Measurements from ENCODE around the gene SRRM1. TPM values are rescaled to one million over a fixed set of nuclear protein-coding genes. Genes with fewer than 3 reads are reported as not detected.
"Not testable (repeated sequence)": the region's sequence is repeated elsewhere in the genome, so short reads cannot be mapped to it uniquely, and the experiment has no call there.

Gene SRRM1
- total and polyA plus RNA-seq, 7 experiments from 2014 or later, result 173 to 342 (median 246) TPM

GRCh38 chr1:24699628-24700027 lies 56.5 kb downstream of the SRRM1 start:
- no peak overlapping the region for H3K27ac ChIP-seq (ENCODE audit: low read depth, low read length)
- no peaks in the 10 kb centered on the region for H3K36me3 Mint-ChIP-seq
- no peaks in the 10 kb centered on the region for H3K9me3 ChIP-seq (ENCODE audit: control insufficient read depth in 2 of 3, low read length in 3 of 3)
- H3K4me1 Mint-ChIP-seq, result peaks cover 0 to 17% (median 2%) of the 10 kb centered on the region in 7 donors
- ChIA-PET POLR2A (no interaction called here), CTCF (interaction anchor here (0.8 to 1.1 kb wide), 2 partner anchors 131 to 148 kb away, joined by 3 to 4 read pairs; no protein-coding TSS in a partner anchor)
- intact Hi-C loops (cut with micrococcal nuclease), result no loop called here
- peaks cover 0 to 4% (median 0%) of the 10 kb centered on the region in 5 donors for H3K27me3 Mint-ChIP-seq
- no peak for DNase-seq
- H3K4me3 Mint-ChIP-seq, result no peak overlapping the region
- H3K4me3 ChIP-seq (ENCODE audit: low read length), result no peak overlapping the region
- H3K27me3 ChIP-seq (ENCODE audit: control insufficient read depth in 2 of 2, insufficient read depth in 2 of 2, low read length in 2 of 2), result no peaks in the 10 kb centered on the region
- ATAC-seq, result no peak
- peaks cover 0 to 1% (median 0%) of the 10 kb centered on the region in 11 donors for H3K9me3 Mint-ChIP-seq
- no peaks in the 10 kb centered on the region for H3K36me3 ChIP-seq (ENCODE audit: control insufficient read depth in 2 of 3, insufficient read depth in 3 of 3, low read length in 3 of 3)
- no peak overlapping the region for H3K27ac Mint-ChIP-seq
- H3K4me1 ChIP-seq (ENCODE audit: control insufficient read depth in 2 of 2, insufficient read depth in 2 of 2, low read length in 2 of 2), result no peaks in the 10 kb centered on the region

GRCh38 chr1:24702511-24703293 lies 59.6 kb downstream of the SRRM1 start:
- Mint-ChIP-seq H3K36me3 (no peaks in the 10 kb centered on the region), H3K27me3 (no peaks in the 10 kb centered on the region), H3K4me3 (no peak overlapping the region), H3K27ac (no peak overlapping the region), H3K4me1 (peaks cover 7 to 16% (median 10%) of the 10 kb centered on the region in 7 donors), H3K9me3 (peaks cover 0 to 1% (median 0%) of the 10 kb centered on the region in 11 donors)
- intact Hi-C loops (cut with micrococcal nuclease), result no loop called here
- Histone ChIP-seq H3K4me3 (ENCODE audit: low read length) (no peak overlapping the region), H3K4me1 (ENCODE audit: control insufficient read depth in 2 of 2, insufficient read depth in 2 of 2, low read length in 2 of 2) (no peaks in the 10 kb centered on the region), H3K27ac (ENCODE audit: low read depth, low read length) (no peak overlapping the region), H3K27me3 (ENCODE audit: control insufficient read depth in 2 of 2, insufficient read depth in 2 of 2, low read length in 2 of 2) (no peaks in the 10 kb centered on the region), H3K36me3 (ENCODE audit: control insufficient read depth in 2 of 3, insufficient read depth in 3 of 3, low read length in 3 of 3) (no peaks in the 10 kb centered on the region), H3K9me3 (ENCODE audit: control insufficient read depth in 2 of 3, low read length in 3 of 3) (no peaks in the 10 kb centered on the region)
- ATAC-seq, result no peak
- CTCF ChIA-PET, result interaction anchor here (2.0 kb wide), 1 partner anchor 14 kb away, joined by 4 read pairs; no protein-coding TSS in a partner anchor
- DNase-seq, result no peak
- POLR2A ChIA-PET, result no interaction called here

- Histone ChIP-seq H3K36me3 (ENCODE audit: control insufficient read depth in 2 of 3, insufficient read depth in 3 of 3, low read length in 3 of 3) (no peaks in the 10 kb centered on the region), H3K27me3 (ENCODE audit: control insufficient read depth in 2 of 2, insufficient read depth in 2 of 2, low read length in 2 of 2) (no peaks in the 10 kb centered on the region), H3K4me1 (ENCODE audit: control insufficient read depth in 2 of 2, insufficient read depth in 2 of 2, low read length in 2 of 2) (no peaks in the 10 kb centered on the region), H3K27ac (ENCODE audit: low read depth, low read length) (no peak overlapping the region), H3K9me3 (ENCODE audit: control insufficient read depth in 2 of 3, low read length in 3 of 3) (no peaks in the 10 kb centered on the region), H3K4me3 (ENCODE audit: low read length) (no peak overlapping the region)
- H3K27me3 Mint-ChIP-seq, result no peaks in the 10 kb centered on the region
- no peak for ATAC-seq
- ChIA-PET CTCF (no interaction called here), POLR2A (no interaction called here)
- peaks cover 7 to 24% (median 10%) of the 10 kb centered on the region in 7 donors for H3K4me1 Mint-ChIP-seq
- peak overlapping the region in 4 of 10 donors; percentile 48 to 54 (median 51) for H3K4me3 Mint-ChIP-seq
- peaks cover 0 to 1% (median 0%) of the 10 kb centered on the region in 11 donors for H3K9me3 Mint-ChIP-seq
- H3K36me3 Mint-ChIP-seq, result peaks cover 0 to under 1% (median 0%) of the 10 kb centered on the region in 5 donors
- DNase-seq, result no peak
- intact Hi-C loops (cut with micrococcal nuclease), result loop anchor here in 1 of 2 donors (5.0 kb wide), 1 partner anchor 43 kb away; the partner anchor contains the start of gene CLIC4
- H3K27ac Mint-ChIP-seq, result peak overlapping the region in 2 of 9 donors; percentile 12 to 55
Observed at GRCh38 chr1:24704411-24705259, 61.5 kb downstream of the SRRM1 start.

GRCh38 chr1:24705260-24706073 lies 62.4 kb downstream of the SRRM1 start:
- H3K9me3 ChIP-seq (ENCODE audit: control insufficient read depth in 2 of 3, low read length in 3 of 3), result no peaks in the 10 kb centered on the region
- Mint-ChIP-seq H3K4me1 (peaks cover 7 to 32% (median 12%) of the 10 kb centered on the region in 7 donors), H3K27ac (peak overlapping the region in 5 of 9 donors; percentile 46 to 60 (median 49)), H3K9me3 (peaks cover 0 to 2% (median 0%) of the 10 kb centered on the region in 11 donors), H3K4me3 (peak overlapping the region in 8 of 10 donors; percentile 46 to 69 (median 54)), H3K36me3 (peaks cover 0 to 2% (median 0%) of the 10 kb centered on the region in 5 donors), H3K27me3 (no peaks in the 10 kb centered on the region)
- peak; percentile 92 for ATAC-seq
- H3K36me3 ChIP-seq (ENCODE audit: control insufficient read depth in 2 of 3, insufficient read depth in 3 of 3, low read length in 3 of 3), result no peaks in the 10 kb centered on the region
- no peak overlapping the region for H3K27ac ChIP-seq (ENCODE audit: low read depth, low read length)
- CTCF ChIA-PET, result interaction anchor here (0.6 to 1.1 kb wide), 2 partner anchors 14 to 127 kb away, joined by 3 to 4 read pairs; no protein-coding TSS in a partner anchor
- intact Hi-C loops (cut with micrococcal nuclease), result loop anchor here in 1 of 2 donors (5.0 kb wide), 1 partner anchor 42 kb away; the partner anchor contains the start of gene CLIC4
- no peaks in the 10 kb centered on the region for H3K27me3 ChIP-seq (ENCODE audit: control insufficient read depth in 2 of 2, insufficient read depth in 2 of 2, low read length in 2 of 2)
- no peaks in the 10 kb centered on the region for H3K4me1 ChIP-seq (ENCODE audit: control insufficient read depth in 2 of 2, insufficient read depth in 2 of 2, low read length in 2 of 2)
- H3K4me3 ChIP-seq (ENCODE audit: low read length), result no peak overlapping the region
- peak in 6 of 9 donors; percentile 7 to 39 (median 22) for DNase-seq
- POLR2A ChIA-PET, result interaction anchor here (0.5 to 0.6 kb wide), 2 partner anchors 112 to 1491 kb away, joined by 4 to 5 read pairs; no protein-coding TSS in a partner anchor

- H3K36me3 Mint-ChIP-seq; H3K27me3 ChIP-seq (ENCODE audit: control insufficient read depth in 2 of 2, insufficient read depth in 2 of 2, low read length in 2 of 2); H3K9me3 Mint-ChIP-seq; H3K4me3 ChIP-seq (ENCODE audit: low read length); H3K4me1 ChIP-seq (ENCODE audit: control insufficient read depth in 2 of 2, insufficient read depth in 2 of 2, low read length in 2 of 2); ATAC-seq; H3K4me3 Mint-ChIP-seq; H3K9me3 ChIP-seq (ENCODE audit: control insufficient read depth in 2 of 3, low read length in 3 of 3); H3K27me3 Mint-ChIP-seq; H3K36me3 ChIP-seq (ENCODE audit: control insufficient read depth in 2 of 3, insufficient read depth in 3 of 3, low read length in 3 of 3); H3K27ac ChIP-seq (ENCODE audit: low read depth, low read length); DNase-seq: not testable (repeated sequence)
- peak overlapping the region in 3 of 9 donors; percentile 46 to 48 (median 47) for H3K27ac Mint-ChIP-seq
- POLR2A ChIA-PET, result interaction anchor here (0.5 kb wide), 1 partner anchor 1490 kb away, joined by 4 read pairs; no protein-coding TSS in a partner anchor
- intact Hi-C loops (cut with micrococcal nuclease), result loop anchor here in 1 of 2 donors (5.0 kb wide), 1 partner anchor 41 kb away; the partner anchor contains the start of gene CLIC4
- peaks cover 7 to 32% (median 12%) of the 10 kb centered on the region in 7 donors for H3K4me1 Mint-ChIP-seq
- CTCF ChIA-PET, result interaction anchor here (0.6 to 1.1 kb wide), 2 partner anchors 14 to 126 kb away, joined by 3 to 4 read pairs; no protein-coding TSS in a partner anchor
Observed at GRCh38 chr1:24706074-24706389, 62.9 kb downstream of the SRRM1 start.

GRCh38 chr1:24707687-24708086 lies 64.6 kb downstream of the SRRM1 start:
- Histone ChIP-seq H3K27me3 (ENCODE audit: control insufficient read depth in 2 of 2, insufficient read depth in 2 of 2, low read length in 2 of 2) (no peaks in the 10 kb centered on the region), H3K9me3 (ENCODE audit: control insufficient read depth in 2 of 3, low read length in 3 of 3) (no peaks in the 10 kb centered on the region), H3K4me1 (ENCODE audit: control insufficient read depth in 2 of 2, insufficient read depth in 2 of 2, low read length in 2 of 2) (no peaks in the 10 kb centered on the region), H3K27ac (ENCODE audit: low read depth, low read length) (no peak overlapping the region), H3K4me3 (ENCODE audit: low read length) (no peak overlapping the region), H3K36me3 (ENCODE audit: control insufficient read depth in 2 of 3, insufficient read depth in 3 of 3, low read length in 3 of 3) (no peaks in the 10 kb centered on the region)
- no peak overlapping the region for H3K27ac Mint-ChIP-seq
- intact Hi-C loops (cut with micrococcal nuclease), result loop anchor here in 1 of 2 donors (5.0 kb wide), 1 partner anchor 40 kb away; the partner anchor contains the start of gene CLIC4
- ATAC-seq, result no peak
- H3K27me3 Mint-ChIP-seq, result no peaks in the 10 kb centered on the region
- no peak for DNase-seq
- peaks cover 0 to 2% (median 0%) of the 10 kb centered on the region in 5 donors for H3K36me3 Mint-ChIP-seq
- H3K4me3 Mint-ChIP-seq, result no peak overlapping the region
- CTCF ChIA-PET, result no interaction called here
- peaks cover 7 to 32% (median 12%) of the 10 kb centered on the region in 7 donors for H3K4me1 Mint-ChIP-seq
- POLR2A ChIA-PET, result no interaction called here
- peaks cover 0 to 2% (median 0%) of the 10 kb centered on the region in 11 donors for H3K9me3 Mint-ChIP-seq
